GM10248 (cell line): Measurements from ENCODE around the gene IGF2.
A peak's percentile ranks its signal among the peaks of the same experiment; 100 is the strongest.

Experiments used
- CTCF ChIA-PET: fragments of 300-600 bp; sonication (Branson Sonifier 250); formaldehyde crosslinking; extraction: SDS; loops from one replicate; lab custom pipeline; 2021; ENCODE audit warnings: antibody characterized with exemption; lab: Yijun Ruan, JAX
- POLR2A ChIA-PET: fragments of 350-650 bp; sonication (Branson Sonifier 250); formaldehyde crosslinking; extraction: SDS; loops from one replicate; lab custom pipeline; 2020; ENCODE audit warnings: antibody characterized with exemption; lab: Yijun Ruan, JAX
- DNase-seq: peaks from one replicate; pipeline ENCODE4 v3.0.0; 2012; ENCODE audit errors: extremely low spot score
- CTCF ChIP-seq: IDR thresholded peaks from 2 replicates; pipeline ENCODE4 v1.5.1; 2012; ENCODE audit warnings: mild to moderate bottlenecking, low read depth; ENCODE audit errors: extremely low read depth, missing control alignments, control extremely low read depth

The IGF2 gene

GRCh38 chr11:2139123-2139521, at the start of gene IGF2:
Gene IGF2 (minus strand): TSS chr11:2139389. CDS start chr11:2135523, 3,866 bp downstream.
- DNase-seq = no peak
- TF ChIP-seq CTCF = no peak
- POLR2A ChIA-PET = no interaction called here
- CTCF ChIA-PET = no interaction called here

GRCh38 chr11:2188745-2189144, 49.6 kb upstream of the IGF2 start:
- CTCF ChIA-PET = no interaction called here

GRCh38 chr11:2187280-2187707, 48.1 kb upstream of the IGF2 start:
- no peak for DNase-seq
- CTCF ChIA-PET = interaction anchor here (2.7 kb wide), 1 partner anchor 233 kb away, joined by 10 read pairs; no protein-coding TSS in a partner anchor
- no peak for TF ChIP-seq CTCF
- POLR2A ChIA-PET = no interaction called here

More at GRCh38 chr11:2188745-2189144, 49.6 kb upstream of the IGF2 start:
- no peak for TF ChIP-seq CTCF
- no peak for DNase-seq
- POLR2A ChIA-PET = no interaction called here

GRCh38 chr11:2186669-2187279, 47.6 kb upstream of the IGF2 start:
- POLR2A ChIA-PET = no interaction called here

GRCh38 chr11:2185324-2186085, 46.3 kb upstream of the IGF2 start:
- ChIA-PET CTCF (interaction anchor here (1.0 to 2.7 kb wide), 7 partner anchors 9 to 346 kb away, joined by 3 to 12 read pairs (median 4); no protein-coding TSS in a partner anchor), POLR2A (no interaction called here)
- DNase-seq = no peak
- TF ChIP-seq CTCF = no peak

More at GRCh38 chr11:2186669-2187279, 47.6 kb upstream of the IGF2 start:
- no peak for DNase-seq
- CTCF ChIA-PET = interaction anchor here (1.1 to 2.7 kb wide), 3 partner anchors 33 to 233 kb away, joined by 3 to 10 read pairs (median 4); no protein-coding TSS in a partner anchor
- TF ChIP-seq CTCF = peak; percentile 42

- no peak for TF ChIP-seq CTCF
- CTCF ChIA-PET = interaction anchor here (2.5 kb wide), 1 partner anchor 12 kb away, joined by 12 read pairs; no protein-coding TSS in a partner anchor
Measured at GRCh38 chr11:2182692-2183474, 43.7 kb upstream of the IGF2 start.

More at GRCh38 chr11:2182692-2183474, 43.7 kb upstream of the IGF2 start:
- POLR2A ChIA-PET = no interaction called here
- DNase-seq = no peak
